GM21367 (cell line): ENCODE data around the gene RARS1.
"Not testable (repeated sequence)": the region's sequence is repeated elsewhere in the genome, so short reads cannot be mapped to it uniquely, and the experiment has no call there.

Experiments used
- ATAC-seq: cut with Tn5 transposase; IDR thresholded peaks from one replicate; pipeline ENCODE4 v1.9.1; 2021; ENCODE audit not compliant: unreplicated experiment

RARS1 gene

DNA sequence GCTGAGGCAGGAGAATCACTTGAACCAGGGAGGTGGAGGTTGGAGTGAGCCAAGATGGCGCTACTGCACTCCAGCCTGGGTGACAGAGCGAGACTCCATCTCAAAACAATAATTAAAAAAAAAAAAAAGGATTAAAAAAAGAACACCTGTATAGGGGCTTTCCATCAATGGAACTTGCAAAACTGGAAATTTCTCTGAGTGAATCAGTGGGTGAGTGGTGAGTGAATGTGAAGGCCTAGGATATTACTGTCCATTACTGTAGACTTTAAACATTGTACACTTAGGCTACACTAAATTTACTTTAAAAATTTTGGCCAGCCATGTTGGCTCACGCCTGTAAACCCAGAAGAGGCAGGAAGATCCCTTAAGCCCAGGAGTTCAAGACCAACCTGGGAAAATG is 5.7 kb upstream of the RARS1 start:
- no peak for ATAC-seq

DNA sequence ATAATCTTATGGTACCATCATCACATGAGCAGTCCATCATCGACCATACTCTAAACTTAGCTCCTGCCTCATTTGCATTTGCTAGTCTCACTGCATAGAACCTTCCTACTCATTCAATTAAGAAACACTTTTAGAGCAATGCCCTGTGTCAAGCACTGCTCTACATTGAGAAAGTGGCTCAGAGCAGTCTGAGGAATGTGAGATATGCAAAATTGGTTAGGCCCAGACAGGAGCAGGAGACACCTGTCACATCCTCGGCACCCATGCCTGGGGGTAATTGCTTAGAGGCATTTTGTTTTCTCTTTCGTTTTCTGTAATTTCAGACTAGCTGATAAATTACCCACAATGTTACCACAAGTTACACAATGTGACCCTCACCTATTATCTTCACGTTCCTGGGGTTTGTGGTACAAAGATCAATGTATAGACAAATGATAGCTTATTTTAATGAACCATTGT is 4.9 kb upstream of the RARS1 start:
- peak; percentile 98 for ATAC-seq

DNA sequence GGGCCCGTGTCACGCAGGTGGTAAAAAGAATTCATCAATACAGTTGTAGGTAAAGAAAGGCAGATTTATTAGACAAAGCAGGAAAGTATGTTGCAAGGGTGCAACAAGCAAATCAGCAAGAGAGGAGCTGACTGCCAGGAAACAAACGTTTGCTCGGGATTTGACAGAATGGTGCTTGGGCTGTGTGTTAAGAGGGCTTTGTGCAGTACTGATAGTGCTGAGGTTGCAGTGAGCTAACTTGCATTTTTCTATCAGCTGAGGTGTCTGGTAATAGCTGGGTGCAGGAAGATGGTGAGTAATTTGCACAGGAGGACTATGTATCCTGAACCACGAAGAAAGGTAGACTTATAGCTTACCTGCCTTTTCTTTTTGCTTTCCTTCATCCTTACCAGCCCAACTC is 3.9 kb upstream of the RARS1 start:
- ATAC-seq: no peak

DNA sequence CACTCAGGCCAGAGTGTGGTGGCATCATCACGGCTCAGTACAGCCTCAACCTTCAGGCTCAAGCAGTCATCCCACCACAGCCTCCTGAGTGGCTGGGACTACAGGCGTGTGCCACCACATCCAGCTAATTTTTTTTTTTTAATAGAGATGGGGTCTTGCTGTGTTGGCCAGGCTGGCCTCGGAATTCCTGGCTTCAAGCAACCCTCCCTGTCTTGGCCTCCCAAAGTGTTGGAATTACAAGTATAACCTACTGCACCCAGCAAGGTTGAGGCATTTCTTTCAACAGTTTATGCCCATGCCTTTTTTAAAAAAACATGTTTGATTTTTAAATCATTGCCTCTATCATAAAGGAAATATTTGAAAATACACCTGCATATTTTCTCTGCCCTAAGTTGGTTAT is 2.8 kb downstream of the RARS1 start:
- ATAC-seq: no peak

DNA sequence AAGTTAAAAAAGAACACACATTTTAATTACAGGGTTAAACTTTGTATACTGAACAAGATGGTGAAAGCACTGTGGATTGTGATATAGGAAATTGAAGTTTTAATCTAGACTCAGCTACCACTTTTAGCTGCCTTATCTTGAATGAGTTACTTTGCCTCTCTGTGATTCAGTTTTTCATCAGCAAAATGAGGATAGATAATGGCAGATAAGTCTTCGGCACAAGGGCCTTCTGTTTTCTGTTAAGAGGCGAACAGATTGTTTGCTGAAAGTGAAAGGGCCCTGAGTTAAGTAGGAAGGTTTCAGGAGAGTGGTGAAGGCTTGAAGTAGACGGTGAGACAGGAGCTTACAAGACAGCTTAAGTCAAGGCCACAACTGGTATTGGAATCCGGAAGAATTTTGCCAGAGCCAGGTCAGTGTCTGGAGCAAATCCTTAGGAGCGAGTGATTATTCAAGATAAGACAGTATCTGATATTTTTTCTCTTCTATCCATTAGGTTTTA is 7.8 kb downstream of the RARS1 start:
- no peak for ATAC-seq

DNA sequence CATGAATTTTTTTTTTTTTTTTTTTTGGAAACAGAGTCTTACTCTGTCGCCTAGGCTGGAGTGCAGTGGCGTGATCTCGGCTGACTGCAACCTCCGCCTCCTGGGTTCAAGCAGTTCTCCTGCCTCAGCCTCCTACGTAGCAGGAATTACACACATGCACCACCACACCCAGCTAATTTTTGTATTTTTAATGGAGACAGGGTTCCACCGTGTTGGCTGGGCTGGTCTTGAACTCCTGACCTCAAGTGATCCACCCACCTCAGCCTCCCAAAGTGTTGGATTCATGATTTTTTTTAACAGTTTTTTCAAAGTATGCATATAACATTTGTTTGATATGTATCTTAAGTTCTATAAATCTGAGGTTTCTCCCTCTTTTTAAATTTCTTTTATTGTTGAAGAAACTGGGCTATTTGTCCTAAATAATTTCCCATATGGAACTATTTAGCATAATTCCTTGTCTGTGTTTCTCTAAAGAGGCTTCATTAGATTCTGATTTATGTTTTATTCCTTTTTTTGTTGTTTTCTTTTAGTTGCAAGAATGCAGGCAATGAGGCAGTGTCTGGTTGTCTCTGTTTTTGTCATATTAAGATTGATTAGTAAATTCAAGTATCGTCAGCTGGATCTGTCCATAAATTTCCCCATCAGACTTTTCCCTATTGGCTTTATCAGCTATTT is 16.4 kb downstream of the RARS1 start:
- no peak for ATAC-seq

DNA sequence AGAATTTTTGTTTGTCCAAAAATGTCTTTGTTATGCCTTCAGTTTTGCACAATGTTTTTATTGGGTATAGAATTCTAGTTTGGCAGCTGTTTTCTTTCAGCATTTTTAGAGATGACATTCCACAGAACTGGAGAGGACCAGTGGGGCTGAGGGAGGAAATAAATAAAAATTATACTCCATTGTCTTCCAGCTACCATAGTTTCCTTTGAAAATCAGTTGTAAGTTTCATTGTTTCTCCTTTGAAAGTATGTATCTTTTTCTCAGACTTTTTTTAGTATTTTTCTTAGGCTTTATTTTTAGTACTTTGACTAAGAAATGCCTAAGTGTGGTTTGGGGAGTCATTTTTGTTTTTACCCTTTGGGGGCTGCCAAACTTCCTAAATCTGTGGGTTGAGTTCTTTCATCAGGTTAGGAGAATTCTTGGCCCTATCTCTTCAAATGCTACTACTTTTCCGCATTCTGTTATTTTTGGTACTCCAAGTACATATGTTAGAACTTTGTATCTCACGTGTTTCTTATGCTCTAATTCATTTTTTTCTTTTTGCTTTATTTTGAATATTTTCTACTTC is 27.7 kb downstream of the RARS1 start:
- ATAC-seq: no peak

DNA sequence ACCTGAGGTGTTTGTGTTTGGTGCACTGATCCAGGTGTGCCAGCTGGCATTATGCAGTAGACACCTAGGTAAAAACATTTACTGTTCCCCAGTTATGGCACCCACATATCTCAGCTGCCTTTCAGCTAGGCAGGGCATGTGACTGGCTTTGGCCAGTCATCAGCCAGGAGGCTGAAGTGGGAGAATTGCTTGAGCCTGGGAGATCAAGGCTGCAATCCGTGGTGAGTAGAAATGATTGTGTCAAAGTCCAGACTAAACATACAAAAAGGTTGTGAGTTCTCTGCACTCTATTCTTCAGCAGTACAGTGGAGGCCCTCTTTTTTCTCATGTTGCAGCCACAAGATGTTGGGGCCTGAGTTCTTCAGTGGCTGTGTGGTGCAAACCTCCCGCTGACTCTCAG is 39.6 kb downstream of the RARS1 start:
- no peak for ATAC-seq

DNA sequence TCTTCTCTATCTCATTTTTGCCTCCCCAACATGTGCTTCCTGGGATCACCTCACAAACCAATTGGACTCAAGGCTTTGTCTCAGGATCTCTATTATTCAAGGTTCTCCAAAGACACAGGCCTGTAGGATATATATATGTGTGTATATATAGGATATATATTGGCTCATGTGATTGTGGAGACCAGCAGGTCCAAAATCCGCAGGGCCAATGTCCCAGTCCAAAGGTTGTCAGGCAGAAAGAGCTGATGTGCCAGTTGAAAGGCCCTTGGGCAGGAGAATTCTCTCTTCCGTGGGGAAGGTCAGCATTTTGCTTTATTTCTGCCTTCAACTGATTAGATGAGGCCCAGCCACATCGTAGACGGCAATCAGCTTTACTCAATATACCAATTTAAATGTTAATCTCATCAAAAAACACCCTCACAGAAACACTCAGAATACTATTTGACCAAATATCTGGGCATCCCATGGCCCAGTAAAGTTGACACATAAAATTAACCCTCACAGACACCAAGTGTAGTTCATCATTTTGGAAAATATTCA is 41.6 kb downstream of the RARS1 start:
- ATAC-seq: no peak

DNA sequence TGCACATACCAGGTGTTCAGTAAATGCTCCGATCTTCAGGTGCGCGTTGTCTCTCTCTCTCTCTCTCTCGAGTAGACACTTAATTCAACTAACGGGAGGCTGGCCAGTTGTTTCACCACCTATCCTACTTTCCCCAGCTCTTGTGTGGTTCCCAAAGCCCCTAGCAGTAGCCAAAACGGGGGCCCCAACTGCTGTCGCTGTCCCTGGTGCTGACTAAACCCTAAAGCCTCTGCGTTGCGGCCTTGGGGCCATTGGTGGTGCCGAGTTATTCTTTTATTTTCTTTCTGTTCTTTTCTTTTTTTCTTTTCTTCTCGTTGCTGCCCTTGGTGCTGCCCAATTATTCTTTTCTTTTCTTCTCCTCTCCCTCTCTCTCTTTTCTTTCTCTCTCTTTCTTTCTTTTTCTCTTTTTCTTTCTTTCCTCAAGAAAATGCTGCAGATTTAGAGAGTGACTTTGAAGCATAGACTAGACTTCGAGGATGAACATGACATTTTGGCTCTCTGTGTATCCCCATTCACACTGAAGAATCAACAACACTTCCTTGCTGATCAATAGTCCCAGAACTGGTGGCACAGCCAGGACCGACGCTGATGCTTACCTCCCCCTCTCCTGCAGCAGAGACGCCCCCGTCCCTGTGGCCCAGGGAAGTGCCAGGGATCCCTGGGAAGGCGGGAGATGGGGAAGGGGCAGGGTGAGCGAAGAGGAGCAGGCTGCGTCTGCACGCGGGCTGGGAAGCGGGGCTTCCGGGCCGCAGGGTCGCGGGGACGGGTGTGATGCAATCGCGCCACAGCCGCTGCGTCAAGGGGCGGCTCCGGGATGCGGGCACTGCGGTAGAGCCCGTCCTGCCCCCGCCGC is 42.5 kb downstream of the RARS1 start, which contains the start of gene FBLL1:
Gene FBLL1, plus strand, starts transcription at position 785 of the 853 bp plus-strand sequence. CDS start 200 bp downstream, outside the sequence.
- ATAC-seq: no peak

DNA sequence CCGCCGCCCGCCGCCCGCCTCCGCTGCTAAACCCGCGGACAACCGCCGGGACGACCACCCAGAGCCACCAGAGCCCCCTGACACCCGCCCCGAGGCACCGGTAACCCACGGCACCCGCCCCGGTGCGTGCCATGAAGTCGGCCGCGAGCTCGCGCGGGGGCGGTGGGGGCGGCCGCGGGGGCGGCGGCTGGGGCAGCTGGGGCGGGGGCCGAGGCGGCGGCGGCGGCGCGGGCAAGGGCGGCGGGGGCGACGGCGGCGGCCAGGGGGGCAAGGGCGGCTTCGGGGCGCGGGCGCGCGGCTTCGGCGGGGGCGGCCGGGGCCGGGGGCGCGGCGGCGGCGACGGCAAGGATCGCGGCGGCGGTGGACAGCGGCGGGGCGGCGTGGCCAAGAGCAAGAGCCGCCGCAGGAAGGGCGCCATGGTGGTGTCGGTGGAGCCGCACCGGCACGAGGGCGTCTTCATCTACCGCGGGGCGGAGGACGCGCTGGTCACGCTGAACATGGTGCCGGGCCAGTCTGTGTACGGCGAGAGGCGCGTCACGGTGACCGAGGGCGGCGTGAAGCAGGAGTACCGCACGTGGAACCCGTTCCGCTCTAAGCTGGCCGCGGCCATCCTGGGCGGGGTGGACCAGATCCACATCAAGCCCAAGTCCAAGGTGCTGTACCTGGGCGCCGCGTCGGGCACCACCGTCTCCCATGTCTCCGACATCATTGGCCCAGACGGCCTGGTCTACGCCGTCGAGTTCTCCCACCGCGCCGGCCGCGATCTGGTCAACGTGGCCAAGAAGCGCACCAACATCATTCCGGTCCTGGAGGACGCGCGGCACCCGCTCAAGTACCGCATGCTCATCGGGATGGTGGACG is 43.3 kb downstream of the RARS1 start:
- ATAC-seq: no peak

DNA sequence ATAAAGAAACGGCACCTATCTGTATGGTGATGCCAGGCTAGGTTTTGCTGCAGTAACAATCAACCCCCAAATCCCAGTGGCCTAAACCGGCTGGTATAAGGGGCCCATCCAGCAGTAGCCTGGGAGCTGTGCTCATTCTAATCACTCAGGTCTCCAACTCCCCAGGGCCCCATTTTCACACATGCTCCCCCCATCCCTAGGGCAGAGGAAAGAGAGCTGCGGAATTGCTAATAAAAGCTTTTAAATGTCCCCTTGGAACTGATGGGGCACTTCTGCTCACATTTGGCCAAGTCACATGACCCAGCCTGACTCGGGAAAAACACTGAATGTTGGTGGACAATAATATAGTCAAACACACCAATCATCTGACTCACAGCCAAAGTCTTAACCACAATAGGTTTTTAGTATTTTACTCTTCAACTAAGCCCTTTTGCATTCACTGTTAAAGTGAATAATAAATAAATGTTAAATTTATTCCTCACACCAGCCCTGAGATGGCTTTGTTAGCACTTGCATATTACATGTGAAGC is 44.4 kb downstream of the RARS1 start:
- no peak for ATAC-seq

DNA sequence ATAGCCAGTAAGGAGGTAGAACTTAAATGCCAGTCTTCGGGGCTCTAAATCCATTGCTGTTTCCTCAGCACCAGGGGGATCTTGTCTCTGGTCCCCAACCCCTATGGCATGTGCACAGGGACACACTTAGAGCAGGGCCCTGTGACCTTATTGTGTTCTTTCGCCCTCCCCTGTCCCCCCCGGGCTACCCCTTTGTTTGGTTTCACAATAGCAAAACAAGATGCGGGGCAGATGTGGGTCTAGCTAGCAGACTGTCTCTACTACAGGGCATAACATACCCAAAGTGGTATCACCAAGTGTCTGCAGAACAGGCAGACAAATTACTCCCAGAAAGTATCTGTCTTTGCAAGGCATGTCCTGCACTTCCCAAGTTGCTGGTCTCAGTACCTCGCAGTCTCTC is 44.9 kb downstream of the RARS1 start:
- no peak for ATAC-seq

DNA sequence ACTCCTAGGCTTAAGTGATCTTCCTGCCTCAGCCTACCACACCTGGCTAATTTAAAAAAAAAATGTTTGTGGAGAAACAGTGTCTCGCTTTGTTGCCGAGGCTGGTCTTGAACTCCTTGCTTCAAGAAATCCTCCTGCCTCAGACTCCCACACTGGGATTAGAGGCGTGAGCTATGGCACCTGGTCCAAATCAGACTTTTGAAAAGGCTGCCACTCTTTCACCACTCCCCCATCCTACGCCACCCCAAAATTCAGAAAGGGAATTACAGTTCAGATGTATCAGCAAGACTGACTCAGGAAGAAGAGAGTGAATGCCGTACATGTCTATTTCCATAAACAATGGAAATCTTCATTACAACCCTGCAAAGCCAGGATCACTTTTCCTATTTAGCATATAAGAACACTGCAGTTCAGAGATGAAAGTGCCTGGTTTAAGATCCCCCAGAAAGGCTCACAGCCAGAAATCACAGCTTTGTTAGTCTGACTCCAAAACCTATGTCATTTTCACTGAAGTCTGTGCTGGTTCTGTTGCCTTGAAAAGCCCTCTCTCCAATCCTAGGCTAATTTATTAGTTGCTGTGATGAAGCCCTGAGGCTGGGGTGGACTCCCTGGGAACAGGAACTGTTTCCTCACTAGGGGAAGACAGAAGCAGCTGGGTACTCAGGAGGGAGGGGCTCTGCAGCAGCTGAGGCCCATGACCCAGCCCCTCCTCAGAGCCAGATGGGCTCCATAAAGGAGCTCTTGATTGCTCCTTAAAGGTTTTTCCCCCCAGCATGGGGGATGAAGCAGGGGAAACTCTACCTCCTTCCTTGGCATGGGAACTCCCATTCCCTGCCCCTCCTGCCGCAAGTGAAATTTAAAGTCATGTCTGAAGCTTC is 46.0 kb downstream of the RARS1 start:
- ATAC-seq: no peak

DNA sequence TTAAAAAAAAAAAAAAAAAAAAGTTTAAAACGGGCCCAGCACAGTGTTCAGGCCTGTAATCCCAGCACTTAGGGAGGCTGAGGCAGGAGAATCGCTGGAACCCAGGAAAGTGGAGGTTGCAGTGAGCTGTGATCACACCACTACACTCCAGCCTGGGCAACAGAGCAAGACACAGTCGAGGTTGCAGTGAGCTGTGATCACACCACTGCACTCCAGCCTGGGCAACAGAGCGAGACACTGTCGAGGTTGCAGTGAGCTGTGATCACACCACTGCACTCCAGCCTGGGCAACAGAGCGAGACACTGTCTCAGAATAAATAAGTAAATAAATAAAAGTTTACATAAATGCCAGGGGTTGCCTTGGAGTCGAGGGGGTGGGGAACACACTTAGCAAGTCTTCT is 48.1 kb downstream of the RARS1 start:
- ATAC-seq: not testable (repeated sequence)

DNA sequence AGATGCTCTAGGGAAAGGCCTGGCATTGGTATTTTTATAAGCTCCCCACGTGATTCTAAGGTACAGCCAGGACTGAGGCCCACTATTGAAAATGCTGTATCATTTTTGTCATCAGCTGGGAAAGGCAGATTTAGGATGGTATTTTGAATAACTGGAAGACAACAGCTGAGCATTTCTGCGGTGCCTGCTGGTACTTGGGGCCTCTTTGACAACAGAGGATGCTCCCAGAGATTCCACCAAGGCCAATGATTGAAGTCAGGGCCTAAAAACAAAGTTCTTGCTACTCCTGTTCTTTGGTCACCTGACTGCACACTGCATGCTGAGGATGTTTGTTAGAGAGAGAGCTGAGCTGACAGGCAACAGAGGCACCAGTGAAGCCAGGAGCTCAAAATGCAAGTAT is 50.9 kb downstream of the RARS1 start:
- no peak for ATAC-seq

DNA sequence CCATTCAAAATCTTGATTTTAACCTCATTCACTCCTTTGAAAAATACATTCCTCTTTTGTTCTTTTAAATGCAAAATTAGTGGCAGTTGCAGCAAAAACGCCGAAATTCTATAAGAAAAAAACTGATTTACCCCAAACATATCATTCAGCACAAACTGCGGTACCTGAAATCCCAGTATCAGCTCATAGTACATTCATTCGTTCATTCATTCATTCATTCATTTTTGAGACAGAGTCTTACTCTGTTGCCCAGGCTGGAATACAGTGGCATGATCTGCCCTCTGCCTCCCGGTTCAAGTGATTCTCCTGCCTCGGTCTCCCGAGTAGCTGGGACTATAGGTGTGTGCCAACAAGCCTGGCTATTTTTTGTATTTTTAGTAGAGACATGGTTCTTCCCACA is 63.3 kb downstream of the RARS1 start:
- no peak for ATAC-seq

DNA sequence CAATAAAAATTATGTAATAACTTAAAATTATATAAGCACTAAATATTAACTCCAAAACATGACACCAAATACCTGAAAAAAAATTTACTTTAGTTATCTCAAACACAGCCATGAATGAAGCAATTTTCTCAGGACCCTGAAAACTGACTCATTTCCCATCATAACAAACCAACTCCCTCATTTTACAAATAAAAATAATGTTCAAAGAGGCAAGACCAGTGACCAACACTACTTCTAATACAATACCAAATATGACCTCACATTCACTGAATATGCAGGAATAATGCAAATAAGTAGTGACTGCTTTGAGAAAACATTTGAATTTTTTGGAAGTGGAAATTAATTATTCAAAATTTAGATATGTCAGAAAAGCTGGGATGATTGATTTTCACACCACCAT is 64.4 kb downstream of the RARS1 start:
- no peak for ATAC-seq

DNA sequence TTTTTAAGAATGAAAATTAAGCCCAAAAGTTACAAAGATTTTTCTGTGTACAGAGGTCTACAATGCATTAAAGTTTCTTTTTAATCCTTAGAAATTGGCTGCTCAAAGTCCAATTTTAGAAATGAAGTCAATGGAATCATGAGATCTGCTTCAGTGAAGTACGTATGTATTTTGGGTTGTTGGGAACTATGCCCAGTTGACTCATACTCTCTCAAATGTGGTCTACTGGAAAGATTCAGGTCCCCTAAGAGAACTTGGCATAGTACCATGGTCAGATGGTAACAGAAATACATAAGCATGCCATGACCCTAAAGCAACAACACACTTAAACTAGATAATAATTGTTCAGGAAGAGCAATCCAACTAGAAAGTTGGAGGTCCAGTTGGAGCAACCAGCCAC is 65.9 kb downstream of the RARS1 start:
- ATAC-seq: no peak
